HCT116 (cell line): ENCODE results near the gene SLC10A2. TPM values are rescaled to one million over a fixed set of nuclear protein-coding genes. Genes with fewer than 3 reads are reported as not detected.

Source experiments
- ATAC-seq: fragments of 200-7000 bp; cut with Tn5 transposase; 2 replicates; pipeline ENCODE4 v1.9.1; 2020; ENCODE audit warnings: mild to moderate bottlenecking, moderate library complexity
- BruUV-seq: library from RNA; stranded (reverse); fragments of 400-500 nt; replicated peaks from 2 replicates; lab custom pipeline; 2021; lab: Mats Ljungman, UMichigan
- CTCF ChIA-PET: fragments of 300-600 bp; sonication (Branson Sonifier 250); formaldehyde crosslinking; loops from one replicate; lab custom pipeline; 2021; ENCODE audit warnings: antibody characterized with exemption; lab: Charles Lee
- POLR2A ChIA-PET: fragments of 300-600, 350-600 bp; sonication (Branson Sonifier 250); formaldehyde crosslinking; loops from one replicate; lab custom pipeline; 2021; ENCODE audit warnings: antibody characterized with exemption; lab: Charles Lee
- RAD21 ChIA-PET, 2 experiments: fragments of 300-600 bp; sonication (Branson Sonifier 250); formaldehyde crosslinking; loops; one replicate each; lab custom pipeline; 2023; ENCODE audit warnings: low total read pairs in 2 of 2; ENCODE audit not compliant: uncharacterized antibody in 2 of 2, unreplicated experiment in 2 of 2, low non-redundant PET in 1 of 2; lab: Charles Lee
- DNase-seq: peaks from one replicate; pipeline ENCODE4 v3.0.0-alpha.2; 2010; ENCODE audit warnings: low read depth, low spot score
- H2AFZ ChIP-seq: fragments of 200-600 bp; shearing (Covaris generic), sonication (generic); 2 replicates; pipeline ENCODE4 v1.6.1; 2017; ENCODE audit warnings: low read depth, mixed run types, mixed read lengths, antibody characterized with exemption, low read length; ENCODE audit not compliant: poor library complexity, severe bottlenecking
- H3K27ac ChIP-seq: 2 replicates; pipeline ENCODE4 v1.5.1; 2012; ENCODE audit warnings: low read depth, low read length
- H3K27me3 ChIP-seq: fragments of 200-600 bp; sonication (generic); 2 replicates; pipeline ENCODE4 v1.6.1; 2016; ENCODE audit warnings: mixed run types, low read length, mixed read lengths; ENCODE audit not compliant: insufficient read depth
- H3K36me3 ChIP-seq, 2 experiments: fragments of 200-500 bp in 1 of 2; fragments of 200-600 bp in 1 of 2; sonication (Bioruptor generic) in 1 of 2; sonication (generic) in 1 of 2; 2 replicates each; pipeline versions ENCODE4 v1.5.1 to v1.6.1; 2014 to 2016; ENCODE audit warnings: low read length in 2 of 2, inconsistent platforms in 1 of 2, mixed read lengths in 1 of 2, mixed run types in 1 of 2; ENCODE audit not compliant: insufficient read depth in 2 of 2, control insufficient read depth in 1 of 2
- H3K4me1 ChIP-seq, 2 experiments: fragments of 200-600 bp in 1 of 2; sonication (generic) in 1 of 2; 2 replicates each; pipeline versions ENCODE4 v1.5.1 to v1.6.1; 2012 to 2017; ENCODE audit warnings: low read length in 2 of 2, inconsistent platforms in 1 of 2, mild to moderate bottlenecking in 1 of 2, mixed read lengths in 1 of 2, mixed run types in 1 of 2, moderate library complexity in 1 of 2; ENCODE audit not compliant: insufficient read depth in 2 of 2, control insufficient read depth in 1 of 2
- H3K4me2 ChIP-seq: fragments of 200-600 bp; sonication (generic); 2 replicates; pipeline ENCODE4 v1.6.1; 2017; ENCODE audit warnings: mixed run types, low read length, mixed read lengths
- H3K4me3 ChIP-seq, 2 experiments: fragments of 200-600 bp in 1 of 2; sonication (generic) in 1 of 2; replicated peaks in 1 of 2; 2 replicates each; pipeline ENCODE4 v1.5.1; 2011 to 2016; ENCODE audit warnings: low read length in 2 of 2, control low read depth in 1 of 2, low read depth in 1 of 2, mild to moderate bottlenecking in 1 of 2, mixed read lengths in 1 of 2, mixed run types in 1 of 2
- H3K79me2 ChIP-seq: fragments of 200-600 bp; sonication (generic); 2 replicates; pipeline ENCODE4 v1.6.1; 2017; ENCODE audit warnings: mild to moderate bottlenecking, mixed run types, low read length, moderate library complexity, mixed read lengths; ENCODE audit not compliant: insufficient read depth
- H3K9ac ChIP-seq: fragments of 200-600 bp; sonication (generic); 2 replicates; pipeline ENCODE4 v1.6.1; 2016; ENCODE audit warnings: low read length, mixed read lengths
- H3K9me2 ChIP-seq: fragments of 200-600 bp; sonication (generic), shearing (Covaris generic); 2 replicates; pipeline ENCODE4 v1.6.1; 2017; ENCODE audit warnings: mixed run types, mild to moderate bottlenecking, moderate library complexity; ENCODE audit not compliant: insufficient read depth
- H3K9me3 ChIP-seq, 2 experiments: fragments of 200-500 bp in 1 of 2; fragments of 200-600 bp in 1 of 2; sonication (Bioruptor generic) in 1 of 2; sonication (generic) in 1 of 2; 2 replicates each; pipeline ENCODE4 v1.6.1; 2014 to 2017; ENCODE audit warnings: low read length in 2 of 2, mixed read lengths in 2 of 2, inconsistent platforms in 1 of 2, low read depth in 1 of 2, mild to moderate bottlenecking in 1 of 2, mixed run types in 1 of 2, moderate library complexity in 1 of 2; ENCODE audit not compliant: control insufficient read depth in 1 of 2, insufficient read depth in 1 of 2
- H4K20me1 ChIP-seq: fragments of 200-600 bp; sonication (generic), shearing (Covaris generic); 2 replicates; pipeline ENCODE4 v1.6.1; 2017; ENCODE audit warnings: mixed run types, mild to moderate bottlenecking, moderate library complexity; ENCODE audit not compliant: insufficient read depth
- CBX3 ChIP-seq: IDR thresholded peaks from 2 replicates; pipeline ENCODE4 v1.6.1; 2012; ENCODE audit warnings: low read depth
- CEBPB ChIP-seq: IDR thresholded peaks from 2 replicates; pipeline ENCODE4 v1.6.1; 2012; ENCODE audit warnings: low read depth
- ELF1 ChIP-seq: IDR thresholded peaks from 2 replicates; pipeline ENCODE4 v1.6.1; 2012; ENCODE audit warnings: low read depth, borderline replicate concordance
- EZH2 ChIP-seq: fragments of 200-600 bp; sonication (generic); IDR thresholded peaks from 2 replicates; pipeline ENCODE4 v1.6.1; 2017; ENCODE audit warnings: antibody characterized with exemption, mixed run types
- EZH2phosphoT487 ChIP-seq: fragments of 200-600 bp; IDR thresholded peaks from 2 replicates; pipeline ENCODE4 v1.6.1; 2018; ENCODE audit warnings: antibody characterized with exemption, borderline replicate concordance
- JUND ChIP-seq: IDR thresholded peaks from 2 replicates; pipeline ENCODE4 v1.6.1; 2012
- MAX ChIP-seq: IDR thresholded peaks from 2 replicates; pipeline ENCODE4 v1.6.1; 2012
- POLR2A ChIP-seq: IDR thresholded peaks from 2 replicates; pipeline ENCODE4 v1.7.0; 2011; ENCODE audit warnings: borderline replicate concordance; ENCODE audit not compliant: insufficient read depth, insufficient read length; ENCODE audit errors: extremely low read depth
- POLR2AphosphoS5 ChIP-seq: IDR thresholded peaks from 2 replicates; pipeline ENCODE4 v1.6.1; 2011; ENCODE audit warnings: mild to moderate bottlenecking, low read depth, low read length, moderate library complexity
- RAD21 ChIP-seq: IDR thresholded peaks from 2 replicates; pipeline ENCODE4 v1.6.1; 2012; ENCODE audit warnings: low read depth, mild to moderate bottlenecking
- SP1 ChIP-seq: IDR thresholded peaks from 2 replicates; pipeline ENCODE4 v1.6.1; 2012; ENCODE audit warnings: low read depth
- SRF ChIP-seq: IDR thresholded peaks from 2 replicates; pipeline ENCODE4 v1.6.1; 2012; ENCODE audit warnings: low read depth
- TCF7L2 ChIP-seq: IDR thresholded peaks from 2 replicates; pipeline ENCODE4 v1.7.0; 2011; ENCODE audit warnings: borderline replicate concordance, inconsistent platforms; ENCODE audit not compliant: insufficient read depth, insufficient read length; ENCODE audit errors: extremely low read depth
- ZBTB33 ChIP-seq: IDR thresholded peaks from 2 replicates; pipeline ENCODE4 v1.6.1; 2011; ENCODE audit warnings: mild to moderate bottlenecking, low read length, moderate library complexity; ENCODE audit not compliant: insufficient replicate concordance; ENCODE audit errors: extremely low read depth
- ZFX ChIP-seq: fragments of 450-650 bp; IDR thresholded peaks from 2 replicates; pipeline ENCODE4 v1.6.1; 2017
- ZNF274 ChIP-seq: fragments of 200-500 bp; sonication (Bioruptor generic); IDR thresholded peaks from 2 replicates; pipeline ENCODE4 v1.6.1; 2014; ENCODE audit warnings: mild to moderate bottlenecking, low read depth, low read length, inconsistent platforms
- intact Hi-C: fragments of 100-400 bp; cut with micrococcal nuclease; formaldehyde crosslinking; loops from 2 replicates; pipeline ENCODE4 v1.10.0; 2022
- total RNA-seq: library from RNA; stranded (reverse); gene quantifications from one replicate; pipeline ENCODE4 v1.2.1, GENCODE V29; 2021; ENCODE audit not compliant: unreplicated experiment

SLC10A2 gene
- total RNA-seq, 1 experiment from 2014 or later = not detected

- intact Hi-C loops = no loop called here
- no peak overlapping the region for H2AFZ ChIP-seq
These were observed 43.9 kb downstream of the SLC10A2 start for GRCh38 chr13:103022336-103022735.

GRCh38 chr13:103018556-103018955 lies 47.7 kb downstream of the SLC10A2 start:
- ChIA-PET CTCF (no interaction called here), RAD21 (no interaction called here), POLR2A (no interaction called here)
- Histone ChIP-seq H3K27me3 (no peaks in the 10 kb centered on the region), H4K20me1 (no peaks in the 10 kb centered on the region), H3K27ac (no peak overlapping the region), H3K4me2 (no peak overlapping the region), H3K36me3 (no peaks in the 10 kb centered on the region), H3K9me2 (no peaks in the 10 kb centered on the region), H3K9ac (no peak overlapping the region), H3K9me3 (no peaks in the 10 kb centered on the region), H3K79me2 (no peaks in the 10 kb centered on the region), H3K4me1 (no peaks in the 10 kb centered on the region), H3K4me3 (no peak overlapping the region), H2AFZ (no peak overlapping the region)
- DNase-seq (no peak), ATAC-seq (no peak)
- intact Hi-C loops = no loop called here
- no peak for TF ChIP-seq CEBPB
- TF ChIP-seq CBX3 = no peak
- no peak for TF ChIP-seq TCF7L2
- TF ChIP-seq ZFX = no peak
- TF ChIP-seq ELF1 = no peak
- no peak for TF ChIP-seq EZH2
- no peak for TF ChIP-seq ZNF274
- TF ChIP-seq POLR2AphosphoS5 = no peak
- TF ChIP-seq JUND = no peak
- no peak for TF ChIP-seq ZBTB33
- TF ChIP-seq EZH2phosphoT487 = no peak
- no peak for TF ChIP-seq SRF
- no peak for TF ChIP-seq SP1
- no peak for TF ChIP-seq RAD21
- TF ChIP-seq POLR2A = no peak
- no peak for TF ChIP-seq MAX
- no TSS peak for BruUV-seq

More at GRCh38 chr13:103022336-103022735, 43.9 kb downstream of the SLC10A2 start:
- H3K4me3 ChIP-seq = no peak overlapping the region
- H3K36me3 ChIP-seq = no peaks in the 10 kb centered on the region
- no peaks in the 10 kb centered on the region for H3K9me2 ChIP-seq
- no peak overlapping the region for H3K9ac ChIP-seq
- H3K4me2 ChIP-seq = no peak overlapping the region
- no peaks in the 10 kb centered on the region for H3K79me2 ChIP-seq
- ATAC-seq (no peak), DNase-seq (no peak)
- no peaks in the 10 kb centered on the region for H4K20me1 ChIP-seq
- BruUV-seq = no TSS peak
- RAD21 ChIA-PET = no interaction called here
- H3K9me3 ChIP-seq = no peaks in the 10 kb centered on the region
- POLR2A ChIA-PET = no interaction called here
- no peaks in the 10 kb centered on the region for H3K4me1 ChIP-seq
- H3K27me3 ChIP-seq = no peaks in the 10 kb centered on the region
- H3K27ac ChIP-seq = no peak overlapping the region
- CTCF ChIA-PET = interaction anchor here (0.9 kb wide), 1 partner anchor 11 kb away, joined by 3 read pairs; no protein-coding TSS in a partner anchor
- no peak for TF ChIP-seq RAD21
